ENCODE results near the gene LIMS2. TPM values are rescaled to one million over a fixed set of nuclear protein-coding genes. Genes with fewer than 3 reads are reported as not detected.

The LIMS2 gene
- total and polyA plus RNA-seq, 2 experiments from 2014 or later: 1.6 to 3.5 TPM

DNA sequence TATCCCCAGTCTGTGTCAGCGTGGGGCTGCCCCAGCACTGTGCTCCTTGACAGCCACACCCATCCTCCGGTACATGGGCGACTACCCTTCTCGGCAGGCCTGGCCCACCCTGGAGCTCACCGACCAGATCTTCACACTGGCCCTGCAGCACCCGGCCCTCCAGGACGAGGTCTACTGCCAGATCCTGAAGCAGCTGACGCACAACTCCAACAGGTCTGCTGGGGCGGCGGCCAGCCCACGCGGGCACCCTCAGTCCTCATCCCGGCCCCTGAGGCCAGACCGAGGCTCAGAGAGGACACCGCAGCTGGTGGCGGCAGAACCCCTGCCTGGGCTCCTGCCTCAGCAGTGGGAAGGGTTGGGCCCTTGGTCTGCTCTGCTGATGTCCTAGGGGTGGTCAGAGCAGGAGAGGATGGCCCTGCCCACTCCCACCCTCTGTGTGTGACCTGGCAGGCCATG is 43.8 kb downstream of the LIMS2 start (continued):
- TF ChIP-seq, protein P1, sequence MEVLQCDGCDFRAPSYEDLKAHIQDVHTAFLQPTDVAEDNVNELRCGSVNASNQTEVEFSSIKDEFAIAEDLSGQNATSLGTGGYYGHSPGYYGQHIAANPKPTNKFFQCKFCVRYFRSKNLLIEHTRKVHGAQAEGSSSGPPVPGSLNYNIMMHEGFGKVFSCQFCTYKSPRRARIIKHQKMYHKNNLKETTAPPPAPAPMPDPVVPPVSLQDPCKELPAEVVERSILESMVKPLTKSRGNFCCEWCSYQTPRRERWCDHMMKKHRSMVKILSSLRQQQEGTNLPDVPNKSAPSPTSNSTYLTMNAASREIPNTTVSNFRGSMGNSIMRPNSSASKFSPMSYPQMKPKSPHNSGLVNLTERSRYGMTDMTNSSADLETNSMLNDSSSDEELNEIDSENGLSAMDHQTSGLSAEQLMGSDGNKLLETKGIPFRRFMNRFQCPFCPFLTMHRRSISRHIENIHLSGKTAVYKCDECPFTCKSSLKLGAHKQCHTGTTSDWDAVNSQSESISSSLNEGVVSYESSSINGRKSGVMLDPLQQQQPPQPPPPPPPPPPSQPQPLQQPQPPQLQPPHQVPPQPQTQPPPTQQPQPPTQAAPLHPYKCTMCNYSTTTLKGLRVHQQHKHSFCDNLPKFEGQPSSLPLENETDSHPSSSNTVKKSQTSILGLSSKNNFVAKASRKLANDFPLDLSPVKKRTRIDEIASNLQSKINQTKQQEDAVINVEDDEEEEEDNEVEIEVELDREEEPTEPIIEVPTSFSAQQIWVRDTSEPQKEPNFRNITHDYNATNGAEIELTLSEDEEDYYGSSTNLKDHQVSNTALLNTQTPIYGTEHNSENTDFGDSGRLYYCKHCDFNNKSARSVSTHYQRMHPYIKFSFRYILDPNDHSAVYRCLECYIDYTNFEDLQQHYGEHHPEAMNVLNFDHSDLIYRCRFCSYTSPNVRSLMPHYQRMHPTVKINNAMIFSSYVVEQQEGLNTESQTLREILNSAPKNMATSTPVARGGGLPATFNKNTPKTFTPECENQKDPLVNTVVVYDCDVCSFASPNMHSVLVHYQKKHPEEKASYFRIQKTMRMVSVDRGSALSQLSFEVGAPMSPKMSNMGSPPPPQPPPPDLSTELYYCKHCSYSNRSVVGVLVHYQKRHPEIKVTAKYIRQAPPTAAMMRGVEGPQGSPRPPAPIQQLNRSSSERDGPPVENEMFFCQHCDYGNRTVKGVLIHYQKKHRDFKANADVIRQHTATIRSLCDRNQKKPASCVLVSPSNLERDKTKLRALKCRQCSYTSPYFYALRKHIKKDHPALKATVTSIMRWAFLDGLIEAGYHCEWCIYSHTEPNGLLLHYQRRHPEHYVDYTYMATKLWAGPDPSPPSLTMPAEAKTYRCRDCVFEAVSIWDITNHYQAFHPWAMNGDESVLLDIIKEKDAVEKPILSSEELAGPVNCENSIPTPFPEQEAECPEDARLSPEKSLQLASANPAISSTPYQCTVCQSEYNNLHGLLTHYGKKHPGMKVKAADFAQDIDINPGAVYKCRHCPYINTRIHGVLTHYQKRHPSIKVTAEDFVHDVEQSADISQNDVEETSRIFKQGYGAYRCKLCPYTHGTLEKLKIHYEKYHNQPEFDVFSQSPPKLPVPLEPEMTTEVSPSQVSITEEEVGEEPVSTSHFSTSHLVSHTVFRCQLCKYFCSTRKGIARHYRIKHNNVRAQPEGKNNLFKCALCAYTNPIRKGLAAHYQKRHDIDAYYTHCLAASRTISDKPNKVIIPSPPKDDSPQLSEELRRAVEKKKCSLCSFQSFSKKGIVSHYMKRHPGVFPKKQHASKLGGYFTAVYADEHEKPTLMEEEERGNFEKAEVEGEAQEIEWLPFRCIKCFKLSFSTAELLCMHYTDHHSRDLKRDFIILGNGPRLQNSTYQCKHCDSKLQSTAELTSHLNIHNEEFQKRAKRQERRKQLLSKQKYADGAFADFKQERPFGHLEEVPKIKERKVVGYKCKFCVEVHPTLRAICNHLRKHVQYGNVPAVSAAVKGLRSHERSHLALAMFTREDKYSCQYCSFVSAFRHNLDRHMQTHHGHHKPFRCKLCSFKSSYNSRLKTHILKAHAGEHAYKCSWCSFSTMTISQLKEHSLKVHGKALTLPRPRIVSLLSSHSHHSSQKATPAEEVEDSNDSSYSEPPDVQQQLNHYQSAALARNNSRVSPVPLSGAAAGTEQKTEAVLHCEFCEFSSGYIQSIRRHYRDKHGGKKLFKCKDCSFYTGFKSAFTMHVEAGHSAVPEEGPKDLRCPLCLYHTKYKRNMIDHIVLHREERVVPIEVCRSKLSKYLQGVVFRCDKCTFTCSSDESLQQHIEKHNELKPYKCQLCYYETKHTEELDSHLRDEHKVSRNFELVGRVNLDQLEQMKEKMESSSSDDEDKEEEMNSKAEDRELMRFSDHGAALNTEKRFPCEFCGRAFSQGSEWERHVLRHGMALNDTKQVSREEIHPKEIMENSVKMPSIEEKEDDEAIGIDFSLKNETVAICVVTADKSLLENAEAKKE (CRISPR knock-in tag; IDR thresholded peaks at IDR 0.05): no peak
- TF ChIP-seq NANOG (IDR thresholded peaks at IDR 0.05; ENCODE audit: borderline replicate concordance) (no peak), CREB1 (CRISPR knock-in tag; IDR thresholded peaks at IDR 0.05; ENCODE audit: low read depth) (no peak)

DNA sequence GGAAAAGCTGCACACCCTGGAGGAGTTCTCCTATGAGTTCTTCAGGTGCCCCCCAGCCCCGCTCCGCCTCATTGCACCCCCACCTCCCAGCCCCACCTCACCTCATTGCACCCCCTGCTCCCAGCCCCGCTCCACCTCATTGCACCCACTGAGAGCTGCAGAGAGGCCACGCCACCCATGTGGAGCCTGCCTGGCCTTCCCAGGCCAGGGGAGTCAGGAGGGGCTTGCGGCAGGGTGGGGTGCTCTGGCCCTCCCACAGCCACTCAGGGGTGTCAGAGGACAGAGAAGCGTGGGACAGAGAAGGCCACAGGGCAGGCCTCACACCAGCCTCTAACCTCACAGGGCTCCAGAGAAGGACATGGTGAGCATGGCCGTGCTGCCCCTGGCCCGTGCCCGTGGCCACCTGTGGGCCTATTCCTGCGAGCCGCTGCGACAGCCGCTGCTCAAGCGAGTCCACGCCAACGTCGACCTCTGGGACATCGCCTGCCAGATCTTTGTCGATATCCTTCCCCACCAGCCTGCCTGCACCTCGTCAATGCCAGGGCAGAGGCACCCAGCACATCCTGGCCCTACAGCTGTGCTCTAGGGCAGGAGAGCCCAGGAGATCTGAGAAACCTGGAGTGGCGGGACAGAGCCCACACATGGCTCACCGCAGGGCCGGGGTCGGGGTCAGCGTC is 44.3 kb downstream of the LIMS2 start:
- Histone ChIP-seq H3K9me2 (ENCODE audit: insufficient read depth) (no peaks in the 10 kb centered on the region), H3F3A (replicated peaks; ENCODE audit: low read depth) (no peaks in the 10 kb centered on the region), H3K4me3 (no peak overlapping the region), H3K27me3 (ENCODE audit: insufficient read depth) (no peaks in the 10 kb centered on the region), H3K36me3 (ENCODE audit: insufficient read depth) (no peaks in the 10 kb centered on the region), H4K20me1 (replicated peaks; ENCODE audit: insufficient read depth) (no peaks in the 10 kb centered on the region), H3K79me2 (replicated peaks; ENCODE audit: insufficient read depth) (no peaks in the 10 kb centered on the region), H3K27ac (ENCODE audit: low read depth) (no peak overlapping the region), H2AFZ (no peak overlapping the region), H3K4me1 (ENCODE audit: insufficient read depth) (no peaks in the 10 kb centered on the region), H3K4me2 (no peak overlapping the region)
- DNase-seq (ENCODE audit: low spot score) (no peak), ATAC-seq (no peak)
- no peaks in the 10 kb centered on the region for H3K36me3 Mint-ChIP-seq (ENCODE audit: low read depth)
- no peak overlapping the region for H3K27ac Mint-ChIP-seq
- no peak overlapping the region for H3K4me3 Mint-ChIP-seq
- H3K4me1 Mint-ChIP-seq: peaks cover 1% of the 10 kb centered on the region; the same call in 2 of the 3 replicates
- no peaks in the 10 kb centered on the region for H3K9me3 Mint-ChIP-seq
- peaks cover 1% of the 10 kb centered on the region for H3K27me3 Mint-ChIP-seq (ENCODE audit: insufficient read depth, low read depth, poor library complexity)
- TF ChIP-seq, protein P2, sequence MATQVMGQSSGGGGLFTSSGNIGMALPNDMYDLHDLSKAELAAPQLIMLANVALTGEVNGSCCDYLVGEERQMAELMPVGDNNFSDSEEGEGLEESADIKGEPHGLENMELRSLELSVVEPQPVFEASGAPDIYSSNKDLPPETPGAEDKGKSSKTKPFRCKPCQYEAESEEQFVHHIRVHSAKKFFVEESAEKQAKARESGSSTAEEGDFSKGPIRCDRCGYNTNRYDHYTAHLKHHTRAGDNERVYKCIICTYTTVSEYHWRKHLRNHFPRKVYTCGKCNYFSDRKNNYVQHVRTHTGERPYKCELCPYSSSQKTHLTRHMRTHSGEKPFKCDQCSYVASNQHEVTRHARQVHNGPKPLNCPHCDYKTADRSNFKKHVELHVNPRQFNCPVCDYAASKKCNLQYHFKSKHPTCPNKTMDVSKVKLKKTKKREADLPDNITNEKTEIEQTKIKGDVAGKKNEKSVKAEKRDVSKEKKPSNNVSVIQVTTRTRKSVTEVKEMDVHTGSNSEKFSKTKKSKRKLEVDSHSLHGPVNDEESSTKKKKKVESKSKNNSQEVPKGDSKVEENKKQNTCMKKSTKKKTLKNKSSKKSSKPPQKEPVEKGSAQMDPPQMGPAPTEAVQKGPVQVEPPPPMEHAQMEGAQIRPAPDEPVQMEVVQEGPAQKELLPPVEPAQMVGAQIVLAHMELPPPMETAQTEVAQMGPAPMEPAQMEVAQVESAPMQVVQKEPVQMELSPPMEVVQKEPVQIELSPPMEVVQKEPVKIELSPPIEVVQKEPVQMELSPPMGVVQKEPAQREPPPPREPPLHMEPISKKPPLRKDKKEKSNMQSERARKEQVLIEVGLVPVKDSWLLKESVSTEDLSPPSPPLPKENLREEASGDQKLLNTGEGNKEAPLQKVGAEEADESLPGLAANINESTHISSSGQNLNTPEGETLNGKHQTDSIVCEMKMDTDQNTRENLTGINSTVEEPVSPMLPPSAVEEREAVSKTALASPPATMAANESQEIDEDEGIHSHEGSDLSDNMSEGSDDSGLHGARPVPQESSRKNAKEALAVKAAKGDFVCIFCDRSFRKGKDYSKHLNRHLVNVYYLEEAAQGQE (IDR thresholded peaks at IDR 0.05; ENCODE audit: unreplicated experiment): no peak
- no peak for TF ChIP-seq EZH2phosphoT487 (IDR thresholded peaks at IDR 0.05; ENCODE audit: unreplicated experiment)
- TF ChIP-seq NANOG (IDR thresholded peaks at IDR 0.05; ENCODE audit: borderline replicate concordance): no peak
- no peak for TF ChIP-seq ZNF331 (CRISPR knock-in tag; IDR thresholded peaks at IDR 0.05; ENCODE audit: low read depth)
- TF ChIP-seq STAT1 (IDR thresholded peaks at IDR 0.05; ENCODE audit: unreplicated experiment): no peak
- TF ChIP-seq EZH2 (IDR thresholded peaks at IDR 0.05; ENCODE audit: low read depth, unreplicated experiment): no peak
- TF ChIP-seq ZNF114 (CRISPR knock-in tag; IDR thresholded peaks at IDR 0.05): no peak
